Esophagus squamous epithelium (tissue), 5 donors: ENCODE data around the gene SLC28A1. TPM values are rescaled to one million over a fixed set of nuclear protein-coding genes. Genes with fewer than 3 reads are reported as not detected.
A peak's percentile ranks its signal among the peaks of the same experiment; 100 is the strongest.

Experiments
- DNase-seq: peaks from one replicate; lab custom pipeline; 2025; lab: John Stamatoyannopoulos, UW
- H3K27ac ChIP-seq, 4 donors: fragments of 200-600 bp; sonication (generic); one replicate each; pipeline ENCODE4 v1.5.1; 2016 to 2019; ENCODE audit warnings: mild to moderate bottlenecking in 1 of 4
- H3K27me3 ChIP-seq, 4 donors: fragments of 200-600 bp; sonication (generic); 1 replicate in 3 of 4; 2 replicates in 1 of 4; pipeline versions ENCODE4 v1.5.1 to v1.6.0; 2017 to 2021; ENCODE audit warnings: antibody characterized with exemption in 1 of 4
- H3K36me3 ChIP-seq, 3 donors: fragments of 200-600 bp; sonication (generic); one replicate each; pipeline ENCODE4 v1.5.1; 2016 to 2019
- H3K4me1 ChIP-seq, 3 donors: fragments of 200-600 bp; sonication (generic); one replicate each; pipeline ENCODE4 v1.5.1; 2017 to 2019
- H3K4me3 ChIP-seq, 4 donors: fragments of 200-600 bp; sonication (generic); 1 replicate in 3 of 4; 2 replicates in 1 of 4; pipeline ENCODE4 v1.5.1; 2016 to 2019; ENCODE audit warnings: mild to moderate bottlenecking in 2 of 4, moderate library complexity in 1 of 4
- H3K9me3 ChIP-seq, 3 donors: fragments of 200-600 bp; sonication (generic); one replicate each; pipeline ENCODE4 v1.5.1; 2016 to 2019
- POLR2A ChIP-seq, 4 donors: fragments of 450-650 bp; IDR thresholded peaks; one replicate each; pipeline ENCODE4 v1.6.1; 2017; ENCODE audit warnings: antibody characterized with exemption in 4 of 4, mild to moderate bottlenecking in 4 of 4, moderate library complexity in 3 of 4
- WGBS, 2 donors: methylation state at CpG; one replicate each; pipeline ENCODE4 v1.1.5; 2018; 5-methylcytosine and 5-hydroxymethylcytosine counted together
- intact Hi-C: fragments of 100-400 bp; cut with DNase I; formaldehyde crosslinking; loops from one replicate; pipeline ENCODE4 v1.15.0; 2022
- total RNA-seq, 4 donors: library from RNA; depleted of rRNA; stranded (reverse); fragments of >200 nt; gene quantifications; one replicate each; pipeline ENCODE4 v1.1.0, GENCODE V29; 2016
- TF ChIP-seq, protein P1 (sequence below), 6 experiments: fragments of 450-650 bp in 4 of 6; fragments of 200-600 bp in 2 of 6; sonication (generic) in 2 of 6; IDR thresholded peaks; one replicate each; pipeline ENCODE4 v1.5.1; 2016 to 2019; ENCODE audit warnings: antibody characterized with exemption in 6 of 6, mild to moderate bottlenecking in 4 of 6, moderate library complexity in 4 of 6
- donor health status: DM: yes; HTN: yes; CAD: no.

The SLC28A1 gene
- total RNA-seq, 4 donors from 2014 or later = not detected

DNA sequence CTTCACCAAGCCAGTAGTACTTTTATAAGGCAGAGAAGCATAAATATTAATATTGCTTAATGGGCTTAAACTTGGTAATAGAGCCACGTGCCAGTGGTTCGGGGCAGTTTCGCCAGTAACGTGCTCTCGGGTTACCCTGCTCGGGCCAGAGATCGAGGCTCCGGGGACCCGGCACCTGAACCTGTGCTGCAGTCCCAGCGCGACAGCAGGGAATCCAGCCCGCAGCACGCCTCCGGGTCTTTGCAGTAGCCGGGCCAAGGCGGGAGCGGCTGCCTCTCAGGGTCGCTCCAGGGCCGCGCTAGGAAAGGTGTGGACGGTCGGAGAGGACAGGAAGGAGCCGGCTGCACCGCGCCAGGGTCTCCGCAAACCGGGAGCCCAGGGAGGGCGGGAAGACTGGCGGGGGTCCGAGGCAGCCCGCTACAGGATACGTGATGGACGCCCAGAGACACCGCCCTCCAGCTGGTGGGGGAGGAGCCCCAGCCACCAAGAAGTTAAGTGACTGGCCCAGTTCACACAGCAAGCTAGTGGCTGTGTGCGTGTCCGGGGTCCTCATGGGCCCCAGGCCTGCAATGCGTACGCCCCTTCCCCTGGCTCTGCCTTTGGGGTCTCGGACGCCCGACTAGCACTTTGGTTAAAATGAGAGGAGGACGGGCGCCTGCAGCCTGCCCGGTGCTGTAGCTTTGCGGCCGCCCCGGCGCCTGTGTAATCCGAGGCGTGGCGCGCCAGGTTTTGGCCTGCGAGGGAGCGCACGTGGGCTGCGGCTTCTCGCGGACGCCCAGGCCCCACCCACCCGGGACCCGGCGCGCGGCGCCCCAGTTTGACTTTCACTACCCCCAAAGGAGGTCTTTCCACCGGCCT lies 96.0 kb downstream of the SLC28A1 start:
- peak in 1 of 4 donors; percentile 47 for TF ChIP-seq POLR2A (IDR thresholded peaks at IDR 0.05)
- TF ChIP-seq, protein P1, sequence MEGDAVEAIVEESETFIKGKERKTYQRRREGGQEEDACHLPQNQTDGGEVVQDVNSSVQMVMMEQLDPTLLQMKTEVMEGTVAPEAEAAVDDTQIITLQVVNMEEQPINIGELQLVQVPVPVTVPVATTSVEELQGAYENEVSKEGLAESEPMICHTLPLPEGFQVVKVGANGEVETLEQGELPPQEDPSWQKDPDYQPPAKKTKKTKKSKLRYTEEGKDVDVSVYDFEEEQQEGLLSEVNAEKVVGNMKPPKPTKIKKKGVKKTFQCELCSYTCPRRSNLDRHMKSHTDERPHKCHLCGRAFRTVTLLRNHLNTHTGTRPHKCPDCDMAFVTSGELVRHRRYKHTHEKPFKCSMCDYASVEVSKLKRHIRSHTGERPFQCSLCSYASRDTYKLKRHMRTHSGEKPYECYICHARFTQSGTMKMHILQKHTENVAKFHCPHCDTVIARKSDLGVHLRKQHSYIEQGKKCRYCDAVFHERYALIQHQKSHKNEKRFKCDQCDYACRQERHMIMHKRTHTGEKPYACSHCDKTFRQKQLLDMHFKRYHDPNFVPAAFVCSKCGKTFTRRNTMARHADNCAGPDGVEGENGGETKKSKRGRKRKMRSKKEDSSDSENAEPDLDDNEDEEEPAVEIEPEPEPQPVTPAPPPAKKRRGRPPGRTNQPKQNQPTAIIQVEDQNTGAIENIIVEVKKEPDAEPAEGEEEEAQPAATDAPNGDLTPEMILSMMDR (IDR thresholded peaks at IDR 0.05) = peak in 2 of 6 experiments; percentile 2 to 9
- Histone ChIP-seq H3K27ac (peak overlapping the region; percentile 86 to 97 (median 96)), H3K4me1 (peaks cover 0 to 45% (median 12%) of the 10 kb centered on the region in 3 donors), H3K27me3 (no peaks in the 10 kb centered on the region), H3K9me3 (no peaks in the 10 kb centered on the region), H3K4me3 (peak overlapping the region; percentile 67 to 95 (median 88)), H3K36me3 (no peaks in the 10 kb centered on the region)
- intact Hi-C loops = no loop called here
- WGBS, 2 donors = 0 to 1% methylated on average over 19 to 20 of the region's 66 CpGs
- DNase-seq = peak; percentile 71

DNA sequence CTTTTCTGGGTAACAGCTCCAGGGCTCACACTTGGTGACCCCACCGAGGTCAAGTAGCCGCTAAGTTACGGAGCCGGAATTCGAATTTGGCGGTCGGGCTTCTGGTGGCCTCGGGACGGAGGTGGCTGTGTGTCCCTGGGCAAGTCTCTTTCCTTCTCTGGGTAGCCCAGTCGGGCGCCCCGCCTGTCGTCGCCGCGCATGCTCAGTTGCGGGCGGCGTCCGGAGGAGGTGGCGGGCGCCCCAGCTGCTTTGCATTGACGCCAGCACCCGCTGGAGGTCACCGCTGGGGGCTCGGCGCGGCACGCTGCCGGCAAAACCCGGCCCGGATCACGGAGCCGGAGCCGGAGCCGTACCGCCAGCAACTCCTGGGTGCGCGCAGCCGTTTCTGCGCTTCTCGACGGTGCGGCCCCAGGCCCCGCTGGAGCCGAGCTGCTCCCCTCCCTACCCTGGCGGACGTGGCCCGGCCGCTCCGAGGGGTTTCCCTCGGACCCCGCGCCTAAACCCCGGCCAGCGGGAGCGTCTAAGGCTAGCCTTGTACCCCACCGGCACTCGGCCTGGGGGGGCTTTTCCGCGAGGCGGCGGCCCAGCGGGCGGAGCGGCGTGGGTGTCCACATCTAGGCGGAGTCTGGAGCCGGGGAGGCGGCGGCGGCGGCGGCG lies 96.7 kb downstream of the SLC28A1 start:
- H3K27ac ChIP-seq = peak overlapping the region; percentile 86 to 97 (median 96)
- peak in 3 of 4 donors; percentile 15 to 78 (median 23) for TF ChIP-seq POLR2A (IDR thresholded peaks at IDR 0.05)
- TF ChIP-seq, protein P1 (IDR thresholded peaks at IDR 0.05) = peak in 4 of 6 experiments; percentile 27 to 57 (median 50)
- intact Hi-C loops = no loop called here
- H3K9me3 ChIP-seq = no peaks in the 10 kb centered on the region
- H3K4me1 ChIP-seq = peaks cover 0 to 52% (median 12%) of the 10 kb centered on the region in 3 donors
- no peaks in the 10 kb centered on the region for H3K36me3 ChIP-seq
- H3K4me3 ChIP-seq = peak overlapping the region; percentile 67 to 95 (median 88)
- no peaks in the 10 kb centered on the region for H3K27me3 ChIP-seq
- WGBS, 2 donors = no CpG with 5 or more reads among the region's 75 CpGs
- DNase-seq = peak; percentile 72

DNA sequence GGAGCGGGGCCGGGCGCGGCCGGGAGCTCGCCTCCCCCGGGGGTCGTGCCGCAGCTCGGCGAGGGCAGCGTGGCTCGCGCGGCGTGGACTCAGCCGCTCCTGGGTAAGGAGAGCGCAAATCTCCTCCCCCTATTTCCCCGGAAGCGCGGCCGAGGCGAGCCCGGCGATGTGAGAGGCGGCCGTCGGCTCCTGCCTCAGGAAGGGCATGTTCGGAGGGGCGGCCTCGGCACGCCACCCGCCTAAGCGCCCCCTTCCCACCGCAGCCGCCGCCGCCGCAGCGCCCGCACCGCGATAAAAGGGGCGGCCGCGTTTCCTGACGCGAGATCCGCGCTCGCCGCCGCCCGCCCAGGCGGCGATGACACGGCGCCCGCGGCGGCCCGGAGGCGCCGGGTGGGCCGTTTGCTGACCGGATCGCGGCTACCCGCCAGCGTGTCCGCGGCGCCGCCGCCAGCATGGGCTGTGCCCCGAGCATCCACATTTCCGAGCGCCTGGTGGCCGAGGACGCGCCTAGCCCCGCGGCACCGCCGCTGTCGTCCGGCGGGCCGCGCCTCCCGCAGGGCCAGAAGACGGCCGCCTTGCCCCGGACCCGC lies 97.3 kb downstream of the SLC28A1 start, which contains the start of gene PDE8A:
TSS of gene PDE8A (plus strand) at position 146 of the 590 bp plus-strand sequence. CDS start at position 453, 307 bp downstream.
- no peaks in the 10 kb centered on the region for H3K27me3 ChIP-seq
- intact Hi-C loops = no loop called here
- H3K4me1 ChIP-seq = peaks cover 0 to 53% (median 12%) of the 10 kb centered on the region in 3 donors
- H3K9me3 ChIP-seq = no peaks in the 10 kb centered on the region
- no peak for DNase-seq
- H3K27ac ChIP-seq = peak within 1 kb of the TSS; percentile 86 to 97 (median 96)
- peak within 1 kb of the TSS; percentile 67 to 95 (median 88) for H3K4me3 ChIP-seq
- TF ChIP-seq, protein P1 (IDR thresholded peaks at IDR 0.05) = peak in 1 of 6 experiments; percentile 28
- TF ChIP-seq POLR2A (IDR thresholded peaks at IDR 0.05) = peak in 1 of 4 donors; percentile 5
- no peaks in the 10 kb centered on the region for H3K36me3 ChIP-seq
- WGBS, 2 donors = no CpG with 5 or more reads among the region's 95 CpGs

DNA sequence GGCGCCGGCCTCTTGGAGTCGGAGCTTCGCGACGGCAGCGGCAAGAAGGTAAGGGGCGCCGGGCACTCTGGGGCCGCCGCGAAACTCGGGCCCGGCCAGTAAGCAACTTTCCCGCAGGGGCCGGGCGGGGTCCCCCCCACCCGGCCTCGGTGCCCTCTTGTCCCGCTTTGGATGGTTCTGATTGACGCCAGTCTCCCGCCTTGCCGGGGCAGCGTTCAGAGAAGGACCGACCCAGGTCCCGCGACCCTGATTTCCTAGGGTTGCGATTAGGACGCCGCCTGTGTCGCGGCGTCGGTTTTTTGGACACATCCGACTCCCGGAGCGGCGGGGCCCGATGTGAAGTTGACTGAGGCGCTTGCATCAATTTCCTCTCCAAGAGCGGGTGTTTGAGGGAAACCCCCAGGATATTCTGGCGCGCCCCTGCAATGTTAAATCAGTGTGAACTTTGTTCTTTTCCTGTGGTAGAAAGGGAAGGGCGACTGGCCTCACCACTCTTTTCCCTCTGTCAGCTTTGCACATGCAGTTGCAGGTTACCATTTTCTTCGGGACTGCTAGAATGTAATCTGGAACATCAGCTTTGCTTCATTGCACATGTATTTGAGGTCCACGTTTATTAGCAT lies 97.9 kb downstream of the SLC28A1 start:
- no peaks in the 10 kb centered on the region for H3K9me3 ChIP-seq
- intact Hi-C loops = no loop called here
- peaks cover 0 to 53% (median 12%) of the 10 kb centered on the region in 3 donors for H3K4me1 ChIP-seq
- DNase-seq = no peak
- peak overlapping the region; percentile 67 to 95 (median 88) for H3K4me3 ChIP-seq
- TF ChIP-seq, protein P1 (IDR thresholded peaks at IDR 0.05) = no peak
- no peak for TF ChIP-seq POLR2A (IDR thresholded peaks at IDR 0.05)
- peak overlapping the region; percentile 86 to 97 (median 96) for H3K27ac ChIP-seq
- 3 to 8% methylated on average over 7 to 15 of the region's 46 CpGs for WGBS, 2 donors
- no peaks in the 10 kb centered on the region for H3K27me3 ChIP-seq
- H3K36me3 ChIP-seq = no peaks in the 10 kb centered on the region
